GM23248 (cell line): ENCODE measurements around the gene EIF4A2.

Experiments
- EZH2 ChIP-seq: fragments of 200-600 bp; sonication (generic); IDR thresholded peaks from 2 replicates; pipeline ENCODE4 v1.6.1; 2018; ENCODE audit warnings: antibody characterized with exemption, mild to moderate bottlenecking; ENCODE audit not compliant: insufficient read depth, poor library complexity, severe bottlenecking
- EZH2phosphoT487 ChIP-seq: fragments of 200-600 bp; sonication (generic); IDR thresholded peaks from 2 replicates; pipeline ENCODE4 v1.6.1; 2018; ENCODE audit warnings: antibody characterized with exemption, moderate library complexity, mild to moderate bottlenecking, low read depth; ENCODE audit not compliant: insufficient read depth

DNA sequence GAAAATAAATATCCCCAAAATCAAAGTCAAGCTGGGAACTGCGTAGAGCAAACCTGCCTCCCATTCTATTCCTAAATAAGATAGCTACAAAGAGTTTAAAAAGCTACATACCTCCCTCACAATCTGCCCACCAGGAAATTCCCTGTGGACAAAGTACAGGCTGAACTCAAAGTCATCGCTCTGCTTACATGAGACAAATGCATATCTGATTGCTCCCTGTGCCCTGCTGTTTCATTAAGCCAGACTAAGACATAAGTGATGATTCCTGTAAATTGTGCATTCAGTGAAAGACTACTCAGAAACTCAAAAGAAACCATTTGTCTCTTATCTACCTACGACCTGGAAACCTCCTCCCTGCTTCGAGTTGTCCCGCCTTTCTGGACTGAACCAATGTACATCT is 28.5 kb upstream of the EIF4A2 start:
- no peak for TF ChIP-seq EZH2
- TF ChIP-seq EZH2phosphoT487: no peak
